Tongue (tissue), 2 donors: Measurements from ENCODE around the gene FCSK. TPM values are rescaled to one million over a fixed set of nuclear protein-coding genes. Genes with fewer than 3 reads are reported as not detected.

ENCODE experiments used
- DNase-seq: peaks from one replicate; pipeline ENCODE4 v3.0.0-alpha.2; 2015
- total RNA-seq: library from RNA; depleted of rRNA; stranded (reverse); fragments of >200 nt; gene quantifications from one replicate; pipeline ENCODE4 v1.2.3, GENCODE V29; 2014

Gene FCSK
- total RNA-seq, 1 donor from 2014 or later: 18.8 TPM

DNA sequence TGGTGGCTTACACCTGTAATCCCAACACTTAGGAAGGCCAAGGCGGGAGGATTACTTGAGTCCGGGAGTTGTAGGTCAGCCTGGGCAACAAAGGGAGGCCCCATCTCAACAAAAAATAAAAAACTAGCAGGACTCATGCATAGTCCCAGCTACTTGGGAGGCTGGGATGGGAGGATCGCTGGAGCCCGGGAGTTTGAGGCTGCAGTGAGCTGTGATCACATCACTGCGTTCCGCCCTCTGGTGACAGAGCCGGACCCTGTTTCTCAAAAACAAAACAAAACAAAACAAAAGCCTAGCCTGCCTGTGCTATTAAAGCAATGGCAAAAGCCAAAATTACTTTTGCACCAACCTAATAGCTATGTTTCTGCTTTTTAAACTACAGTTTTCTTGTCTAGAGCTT lies 1.5 kb downstream of the FCSK start:
- no peak for DNase-seq

DNA sequence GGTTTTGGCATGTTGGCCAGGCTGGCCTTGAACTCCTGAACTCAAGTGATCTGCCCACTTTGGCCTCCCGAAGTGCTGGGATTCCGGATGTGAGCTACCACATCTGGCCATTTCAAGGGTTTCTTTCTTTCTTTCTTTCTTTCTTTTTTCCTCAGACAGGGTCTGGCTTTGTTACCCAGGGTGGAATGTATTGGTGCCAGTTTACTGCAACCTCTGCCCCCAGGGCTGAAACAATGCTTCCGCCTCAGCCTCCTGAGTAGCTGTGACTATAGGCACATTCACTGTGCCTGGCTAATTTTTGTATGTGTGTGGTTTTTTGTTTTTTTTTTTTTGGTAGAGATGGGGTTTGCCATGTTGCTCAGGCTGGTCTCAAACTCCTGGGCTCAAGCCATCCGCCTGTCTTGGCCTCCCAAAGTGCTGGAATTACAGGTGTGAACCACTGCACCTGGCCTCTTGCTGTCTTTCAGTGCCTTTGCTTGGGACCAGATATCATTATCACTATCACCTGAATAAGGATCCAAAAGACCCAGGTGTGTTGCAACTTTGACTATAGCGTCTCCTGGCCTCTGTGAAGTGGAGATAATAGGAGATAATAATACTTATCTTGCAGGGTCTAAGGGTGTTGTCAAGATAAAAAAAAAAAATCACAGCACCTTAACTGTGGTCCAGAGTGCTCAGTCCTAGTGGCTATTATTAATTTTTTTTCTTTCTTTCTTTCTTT lies 3.2 kb downstream of the FCSK start:
- DNase-seq: no peak

DNA sequence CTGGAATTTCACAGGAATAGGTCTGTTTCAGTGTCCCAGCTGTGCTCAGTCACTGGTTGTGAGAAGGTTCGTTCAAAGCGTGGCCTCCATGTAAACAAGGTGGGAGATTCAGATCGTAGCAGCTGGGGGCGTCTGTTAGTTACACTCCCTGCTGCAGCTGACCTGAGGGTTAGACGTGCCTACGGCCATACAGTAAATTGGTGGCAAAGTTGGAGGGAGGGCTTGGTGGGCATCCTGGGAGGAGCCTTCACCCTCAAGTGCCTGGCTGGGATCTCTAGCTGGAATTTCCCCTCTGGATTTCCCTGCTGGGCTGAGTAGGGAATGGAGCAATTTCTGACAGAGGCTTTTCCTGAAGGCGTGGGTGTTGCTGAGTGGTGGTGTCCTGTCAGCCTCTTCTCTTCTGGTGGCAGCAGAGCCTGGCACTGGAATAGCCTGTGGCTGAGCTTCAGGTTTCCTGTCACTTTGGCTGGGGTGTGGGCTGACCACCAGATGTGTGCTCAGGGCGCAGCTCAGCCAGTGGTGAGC lies 6.4 kb downstream of the FCSK start:
- peak; percentile 35 for DNase-seq

DNA sequence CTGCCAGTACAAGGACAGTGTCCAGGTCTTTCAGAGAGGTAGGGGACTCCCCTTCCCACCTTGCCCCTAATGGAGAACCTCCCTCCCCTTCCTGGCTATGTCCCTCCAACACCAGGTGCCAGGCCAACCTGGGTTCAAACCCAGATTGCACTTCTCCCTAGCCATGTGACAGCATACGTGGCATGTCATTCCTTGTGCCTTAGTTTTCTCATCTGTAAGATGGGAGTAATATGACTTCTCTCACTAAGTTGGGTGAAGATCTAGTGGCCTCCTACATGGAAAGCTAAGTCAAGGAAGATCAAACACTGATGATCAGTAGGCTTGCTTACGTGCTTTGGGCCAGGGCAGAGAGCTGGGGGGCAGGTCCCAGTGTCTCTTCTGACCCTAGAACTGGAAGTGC lies 8.8 kb downstream of the FCSK start:
- no peak for DNase-seq

DNA sequence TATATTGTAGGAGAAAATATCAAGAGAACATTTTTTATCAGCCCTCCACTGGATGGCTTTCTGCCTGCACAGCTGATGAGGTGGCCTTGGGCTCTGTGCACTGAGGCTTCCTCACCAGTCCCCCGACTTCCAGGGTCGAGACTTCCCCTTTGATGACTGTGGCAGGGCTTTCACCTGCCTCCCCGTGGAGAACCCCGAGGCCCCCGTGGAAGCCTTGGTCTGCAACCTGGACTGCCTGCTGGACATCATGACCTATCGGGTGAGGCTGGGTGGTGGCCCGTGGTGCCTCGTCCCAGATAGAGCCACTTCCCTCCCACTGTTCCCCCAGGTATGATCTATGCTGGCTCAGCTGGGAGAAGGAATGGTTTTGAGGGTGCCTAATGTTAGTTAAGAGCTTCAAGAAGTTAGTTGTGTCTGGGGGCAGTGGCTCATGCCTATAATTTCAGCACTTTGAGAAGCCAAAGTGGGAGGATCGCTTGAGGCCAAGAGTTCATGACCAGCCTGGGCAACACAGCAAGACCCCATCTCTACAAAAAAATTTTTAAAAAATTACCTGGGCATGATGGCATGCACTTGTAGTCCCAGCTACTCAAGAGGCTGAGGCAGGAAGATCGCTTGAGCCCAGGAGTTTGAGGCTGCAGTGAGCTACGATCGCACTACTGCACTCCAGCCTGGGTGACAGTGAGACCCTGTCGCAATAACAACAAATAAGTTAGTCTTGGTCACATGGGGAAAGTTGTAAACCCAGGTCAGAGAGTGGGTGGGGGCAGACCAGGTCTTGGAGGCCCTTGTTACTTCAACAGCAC lies 11.8 kb downstream of the FCSK start:
- DNase-seq: no peak

DNA sequence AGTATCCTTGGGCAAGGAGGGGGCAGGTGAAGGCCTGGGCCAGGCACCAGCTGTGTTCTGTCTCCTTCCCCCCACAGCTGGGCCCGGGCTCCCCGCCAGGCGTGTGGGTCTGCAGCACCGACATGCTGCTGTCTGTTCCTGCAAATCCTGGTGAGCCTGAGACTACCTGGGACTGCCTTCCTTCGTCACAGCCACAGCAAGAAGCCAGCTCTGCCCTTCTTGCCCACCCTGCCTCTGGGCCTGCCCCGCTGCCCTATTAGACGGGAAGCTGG lies 12.3 kb downstream of the FCSK start:
- peak; percentile 53 for DNase-seq

DNA sequence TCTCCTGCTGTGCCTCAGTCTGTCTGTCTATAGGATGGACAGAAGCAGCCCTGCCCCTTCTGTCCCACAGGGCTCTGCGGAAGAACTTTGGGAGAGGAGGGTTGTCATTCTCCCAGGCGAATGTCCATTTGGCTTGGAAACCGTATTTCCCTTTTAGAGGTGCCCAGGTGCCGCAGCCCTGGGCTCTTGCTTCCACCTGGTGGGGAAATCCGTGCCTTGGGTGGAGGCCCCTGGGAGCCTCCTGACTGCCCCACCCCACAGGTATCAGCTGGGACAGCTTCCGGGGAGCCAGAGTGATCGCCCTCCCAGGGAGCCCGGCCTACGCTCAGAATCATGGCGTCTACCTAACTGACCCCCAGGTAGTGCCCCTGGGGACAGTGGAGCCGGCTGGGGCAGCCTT lies 12.7 kb downstream of the FCSK start:
- no peak for DNase-seq

DNA sequence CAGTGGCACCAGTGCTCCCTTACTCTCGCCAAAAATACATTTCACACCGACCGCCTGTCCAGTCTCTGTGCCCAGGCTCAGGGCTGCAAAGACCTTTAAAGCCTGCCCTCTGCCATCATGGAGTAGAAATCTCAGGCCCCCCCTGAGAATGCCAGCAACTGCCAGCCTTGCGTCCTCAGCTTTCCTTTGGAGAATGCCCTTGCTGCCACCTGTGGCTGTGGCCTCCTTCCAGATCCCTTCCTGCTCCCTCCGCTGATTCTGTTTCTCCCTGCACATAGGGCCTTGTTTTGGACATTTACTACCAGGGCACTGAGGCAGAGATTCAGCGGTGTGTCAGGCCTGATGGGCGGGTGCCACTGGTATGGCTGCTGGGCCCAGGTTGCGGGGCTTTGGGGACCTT lies 13.2 kb downstream of the FCSK start:
- DNase-seq: peak; percentile 33

DNA sequence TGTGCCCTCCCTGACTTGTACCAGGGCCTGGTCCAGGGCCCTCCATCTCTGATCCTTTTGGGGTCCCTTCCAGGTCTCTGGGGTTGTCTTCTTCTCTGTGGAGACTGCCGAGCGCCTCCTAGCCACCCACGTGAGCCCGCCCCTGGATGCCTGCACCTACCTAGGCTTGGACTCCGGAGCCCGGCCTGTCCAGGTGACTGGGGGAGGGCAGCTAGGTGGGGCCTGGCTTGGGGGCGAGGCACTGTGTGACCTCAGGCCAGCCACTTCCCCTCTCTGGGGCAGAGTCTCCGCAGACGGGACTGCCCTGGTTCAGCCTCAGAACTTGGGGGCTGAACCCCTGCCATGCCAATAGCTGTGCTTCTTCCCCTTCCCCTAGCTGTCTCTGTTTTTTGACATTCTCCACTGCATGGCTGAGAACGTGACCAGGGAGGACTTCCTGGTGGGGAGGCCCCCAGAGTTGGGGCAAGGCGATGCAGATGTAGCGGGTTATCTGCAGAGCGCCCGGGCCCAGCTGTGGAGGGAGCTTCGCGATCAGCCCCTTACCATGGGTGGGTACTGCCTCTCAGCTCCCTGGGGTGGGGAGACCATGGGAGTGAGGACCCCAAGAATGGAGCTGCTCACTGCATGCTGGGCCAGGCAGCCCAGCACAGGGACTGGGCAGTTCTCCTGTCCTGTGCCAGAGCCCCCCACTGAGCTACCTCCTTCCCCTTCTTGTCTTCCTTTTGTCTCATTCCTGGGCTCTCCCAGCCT lies 14.6 kb downstream of the FCSK start:
- DNase-seq: no peak

DNA sequence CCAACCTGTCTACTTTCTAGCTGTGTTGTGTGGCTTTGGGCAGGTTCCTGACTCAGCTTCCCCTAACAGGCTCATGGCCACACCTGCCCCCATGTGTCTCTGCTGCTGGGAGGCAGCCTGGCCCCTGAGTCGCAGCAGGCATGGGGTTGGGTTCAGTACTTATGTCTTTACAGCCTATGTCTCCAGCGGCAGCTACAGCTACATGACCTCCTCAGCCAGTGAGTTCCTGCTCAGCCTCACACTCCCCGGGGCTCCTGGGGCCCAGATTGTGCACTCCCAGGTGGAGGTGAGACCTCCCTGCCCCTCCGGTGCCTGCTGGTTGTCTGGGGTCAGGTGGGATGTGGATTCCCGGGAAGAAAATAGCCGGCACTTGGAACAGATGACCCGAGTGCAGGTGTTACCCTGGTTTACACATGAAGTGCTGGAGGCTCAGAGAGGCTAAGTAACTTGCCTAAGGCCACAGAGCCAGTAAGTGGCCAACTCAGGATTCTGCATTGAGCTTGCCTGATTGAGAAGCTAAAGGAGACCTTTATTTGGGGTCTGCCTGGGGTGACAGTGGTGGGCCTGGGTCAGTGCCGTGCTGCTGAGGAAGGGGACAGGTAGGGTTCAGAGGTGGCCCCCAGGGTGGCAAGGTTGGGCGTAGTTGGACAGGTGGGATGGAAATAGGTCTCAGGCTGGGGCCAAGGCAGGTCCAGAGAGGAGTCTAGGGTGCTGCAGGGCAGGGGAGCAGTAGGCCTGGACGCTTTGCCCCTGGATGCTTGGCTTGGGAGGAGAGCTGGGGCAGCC lies 15.9 kb downstream of the FCSK start:
- DNase-seq: no peak

DNA sequence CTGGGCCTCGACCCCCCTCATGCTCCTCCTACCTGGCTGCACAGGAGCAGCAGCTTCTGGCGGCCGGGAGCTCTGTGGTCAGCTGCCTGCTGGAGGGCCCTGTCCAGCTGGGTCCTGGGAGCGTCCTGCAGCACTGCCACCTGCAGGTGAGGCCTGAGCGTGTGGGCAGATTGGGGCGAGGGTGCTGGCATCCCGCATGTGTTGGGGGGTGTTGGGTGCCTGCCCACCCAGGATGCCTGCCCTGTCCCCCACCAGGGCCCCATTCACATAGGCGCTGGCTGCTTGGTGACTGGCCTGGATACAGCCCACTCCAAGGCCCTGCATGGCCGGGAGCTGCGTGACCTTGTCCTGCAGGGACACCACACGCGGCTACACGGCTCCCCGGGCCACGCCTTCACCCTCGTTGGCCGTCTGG lies 16.5 kb downstream of the FCSK start:
- DNase-seq: no peak

DNA sequence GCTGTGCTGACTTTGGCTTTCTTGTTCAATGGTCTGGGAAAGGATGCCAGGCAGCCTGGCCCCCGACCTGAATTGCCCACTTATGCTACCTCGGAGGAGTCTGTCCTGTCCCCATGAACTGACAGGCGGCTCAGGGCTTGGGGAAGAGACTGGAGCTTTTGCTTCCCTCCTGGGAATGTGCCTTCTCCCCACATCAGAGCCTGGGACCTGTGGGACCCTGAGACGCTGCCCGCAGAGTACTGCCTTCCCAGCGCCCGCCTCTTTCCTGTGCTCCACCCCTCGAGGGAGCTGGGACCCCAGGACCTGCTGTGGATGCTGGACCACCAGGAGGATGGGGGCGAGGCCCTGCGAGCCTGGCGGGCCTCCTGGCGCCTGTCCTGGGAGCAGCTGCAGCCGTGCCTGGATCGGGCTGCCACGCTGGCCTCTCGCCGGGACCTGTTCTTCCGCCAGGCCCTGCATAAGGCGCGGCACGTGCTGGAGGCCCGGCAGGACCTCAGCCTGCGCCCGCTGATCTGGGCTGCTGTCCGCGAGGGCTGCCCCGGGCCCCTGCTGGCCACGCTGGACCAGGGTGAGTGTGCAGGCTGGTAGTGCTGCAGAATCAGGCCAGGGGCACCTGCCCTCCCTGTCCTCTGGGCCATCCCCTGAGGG lies 18.5 kb downstream of the FCSK start:
- DNase-seq: no peak

DNA sequence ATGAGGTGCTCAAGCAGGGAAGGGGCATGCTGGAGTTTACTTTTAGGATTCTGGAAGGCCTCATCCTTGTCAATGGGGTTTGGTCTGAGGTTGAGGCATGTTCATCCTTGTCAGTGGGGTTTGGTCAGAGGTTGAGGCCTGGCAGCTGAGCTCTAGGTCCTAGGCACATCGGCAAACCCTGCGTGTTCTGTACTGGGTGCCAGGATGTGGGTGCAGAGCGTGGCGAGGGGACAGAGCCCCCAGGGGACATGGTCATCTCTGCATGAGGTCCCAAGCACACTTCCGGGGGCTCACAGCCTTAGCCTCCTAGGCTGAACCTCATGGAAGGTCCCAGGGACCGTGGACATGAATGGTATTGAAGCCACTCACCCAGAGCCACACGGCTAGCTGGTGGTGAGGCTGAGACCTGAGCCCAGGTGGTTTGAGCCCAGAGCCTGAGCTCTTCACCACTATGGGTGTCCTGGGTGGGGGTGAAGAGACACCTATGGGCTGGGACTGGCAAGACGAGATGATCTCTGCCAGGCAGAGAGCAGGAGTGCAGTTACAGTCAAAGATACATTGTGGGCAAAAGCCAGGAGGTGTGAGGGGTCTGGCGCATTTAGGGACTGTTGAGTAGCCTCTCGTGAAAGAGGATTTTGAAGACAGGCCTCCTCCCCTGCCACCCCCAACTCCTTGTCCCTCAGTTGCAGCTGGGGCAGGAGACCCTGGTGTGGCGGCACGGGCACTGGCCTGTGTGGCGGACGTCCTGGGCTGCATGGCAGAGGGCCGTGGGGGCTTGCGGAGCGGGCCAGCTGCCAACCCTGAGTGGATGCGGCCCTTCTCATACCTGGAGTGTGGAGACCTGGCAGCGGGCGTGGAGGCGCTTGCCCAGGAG lies 19.3 kb downstream of the FCSK start:
- DNase-seq: no peak

DNA sequence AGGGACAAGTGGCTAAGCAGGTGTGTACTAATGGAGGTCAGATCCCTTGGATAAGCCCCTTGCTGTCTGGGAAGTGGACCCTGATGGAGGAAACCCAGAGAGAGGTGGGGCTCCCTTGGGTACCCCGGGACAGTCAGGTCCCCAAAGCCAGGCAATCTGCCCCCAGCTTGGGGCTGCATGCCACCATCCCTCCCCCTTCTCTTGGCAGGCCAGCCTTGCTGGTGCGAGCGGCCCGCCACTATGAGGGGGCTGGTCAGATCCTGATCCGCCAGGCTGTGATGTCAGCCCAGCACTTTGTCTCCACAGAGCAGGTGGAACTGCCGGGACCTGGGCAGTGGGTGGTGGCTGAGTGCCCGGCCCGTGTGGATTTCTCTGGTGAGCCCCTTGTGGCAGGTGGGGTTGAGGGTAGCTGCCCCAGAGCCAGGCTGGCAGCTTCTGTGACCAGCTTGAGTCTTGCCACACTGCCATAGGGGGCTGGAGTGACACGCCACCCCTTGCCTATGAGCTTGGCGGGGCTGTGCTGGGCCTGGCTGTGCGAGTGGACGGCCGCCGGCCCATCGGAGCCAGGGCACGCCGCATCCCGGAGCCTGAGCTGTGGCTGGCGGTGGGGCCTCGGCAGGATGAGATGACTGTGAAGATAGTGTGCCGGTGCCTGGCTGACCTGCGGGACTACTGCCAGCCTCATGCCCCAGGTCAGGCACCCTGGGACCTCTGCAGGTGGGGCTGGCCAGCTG lies 20.1 kb downstream of the FCSK start:
- no peak for DNase-seq

DNA sequence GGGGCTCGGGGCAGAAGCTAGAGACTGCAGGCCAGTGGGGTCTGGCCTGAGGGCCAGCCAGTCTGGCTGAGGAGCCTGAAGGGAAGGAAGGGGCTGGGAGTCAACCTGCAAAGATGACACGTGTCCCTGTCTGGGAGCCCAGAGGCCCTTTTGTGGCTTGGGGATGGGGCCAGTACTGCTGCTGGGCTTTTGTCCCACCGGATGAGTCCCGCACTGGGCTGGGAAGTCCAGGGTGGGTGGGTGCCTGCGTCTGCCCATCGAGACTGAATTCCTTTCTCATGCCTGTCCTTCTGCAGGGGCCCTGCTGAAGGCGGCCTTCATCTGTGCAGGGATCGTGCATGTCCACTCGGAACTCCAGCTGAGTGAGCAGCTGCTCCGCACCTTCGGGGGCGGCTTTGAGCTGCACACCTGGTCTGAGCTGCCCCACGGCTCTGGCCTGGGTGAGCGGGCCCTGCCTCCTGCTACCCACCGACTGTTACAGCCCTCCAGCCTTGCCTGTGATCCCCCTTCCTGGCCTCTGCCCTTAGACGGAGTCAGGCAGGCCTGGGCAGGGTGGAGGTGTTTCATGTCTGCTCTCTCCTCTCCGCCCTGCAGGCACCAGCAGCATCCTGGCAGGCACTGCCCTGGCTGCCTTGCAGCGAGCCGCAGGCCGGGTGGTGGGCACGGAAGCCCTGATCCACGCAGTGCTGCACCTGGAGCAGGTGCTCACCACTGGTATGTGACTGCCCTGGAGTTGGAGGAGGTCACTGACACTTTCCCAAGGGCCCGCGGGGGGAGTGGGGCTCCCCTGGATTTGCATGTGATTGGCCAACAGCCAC lies 20.9 kb downstream of the FCSK start:
- no peak for DNase-seq

DNA sequence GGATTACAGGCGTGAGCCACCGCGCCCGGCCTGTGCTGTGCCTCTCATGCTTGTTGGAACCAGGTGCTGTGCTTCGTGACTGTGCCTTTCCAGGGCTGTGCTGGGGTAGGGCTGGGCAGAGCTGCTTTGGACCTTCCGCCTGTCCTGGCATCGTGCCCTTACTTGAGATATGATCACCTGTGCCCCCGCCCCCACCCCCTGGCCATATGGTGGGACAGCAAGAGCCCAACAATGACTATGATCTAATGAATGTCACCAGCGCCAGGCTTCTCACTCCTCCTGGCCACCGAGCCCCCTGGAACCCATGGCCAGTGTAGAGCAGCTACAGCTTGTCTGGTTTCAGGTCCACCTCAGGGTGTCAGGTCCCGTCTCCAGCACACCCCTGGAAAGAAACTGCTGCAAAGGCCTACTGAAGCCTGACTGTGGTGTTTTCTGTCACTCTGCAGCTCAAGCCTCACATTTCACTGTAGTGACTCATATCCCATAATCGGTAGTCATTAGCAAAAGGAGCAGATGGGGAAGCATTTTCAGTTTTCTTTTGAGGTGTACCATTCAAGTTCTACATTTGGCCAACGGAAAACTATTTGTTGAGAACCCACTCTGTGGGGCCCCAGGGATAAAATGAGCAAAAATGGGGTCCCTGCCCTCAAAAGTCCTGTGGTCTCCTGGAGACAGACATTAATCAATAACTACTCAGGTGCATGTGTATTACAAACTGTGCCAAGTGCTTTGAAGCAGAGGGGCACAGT lies 22.1 kb downstream of the FCSK start:
- peak; percentile 54 for DNase-seq

DNA sequence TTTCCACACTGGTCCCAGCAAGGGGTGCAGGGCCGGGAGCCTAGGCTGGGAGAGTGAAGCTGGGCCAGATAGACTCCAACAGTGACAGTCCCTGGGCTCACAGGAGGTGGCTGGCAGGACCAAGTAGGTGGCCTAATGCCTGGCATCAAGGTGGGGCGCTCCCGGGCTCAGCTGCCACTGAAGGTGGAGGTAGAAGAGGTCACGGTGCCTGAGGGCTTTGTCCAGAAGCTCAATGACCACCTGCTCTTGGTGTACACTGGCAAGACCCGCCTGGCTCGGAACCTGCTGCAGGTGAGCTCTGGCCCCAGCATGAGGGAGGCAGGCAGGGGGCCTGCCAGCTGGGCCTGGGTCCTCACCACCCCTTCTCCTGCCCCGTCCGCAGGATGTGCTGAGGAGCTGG lies 23.8 kb downstream of the FCSK start:
- DNase-seq: no peak

DNA sequence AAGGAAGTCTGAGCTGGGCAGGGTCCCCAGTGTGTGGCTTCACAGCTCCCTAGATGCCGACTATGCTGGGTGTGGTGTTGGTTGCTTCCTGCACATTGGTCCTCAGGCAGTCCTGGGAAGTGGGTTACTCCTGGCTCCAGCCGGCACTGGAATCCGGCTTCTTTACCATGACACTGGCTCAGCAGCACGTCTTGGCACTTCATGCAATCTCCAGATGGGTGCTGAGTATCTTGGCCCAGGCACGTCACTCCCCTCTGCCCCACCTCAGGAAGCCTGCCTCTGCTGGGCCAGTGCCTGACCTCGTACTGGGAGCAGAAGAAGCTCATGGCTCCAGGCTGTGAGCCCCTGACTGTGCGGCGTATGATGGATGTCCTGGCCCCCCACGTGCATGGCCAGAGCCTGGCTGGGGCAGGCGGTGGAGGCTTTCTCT lies 24.5 kb downstream of the FCSK start:
- no peak for DNase-seq
